Neural cell (in vitro differentiated cells): Measurements from ENCODE around the gene MYO18B.

Source experiments
- CTCF ChIP-seq: fragments of 450-650 bp; IDR thresholded peaks from 2 replicates; pipeline ENCODE4 v1.5.1; 2014; ENCODE audit warnings: antibody characterized with exemption, mild to moderate bottlenecking, moderate library complexity; ENCODE audit not compliant: poor library complexity, severe bottlenecking
- EP300 ChIP-seq: fragments of 450-650 bp; conservative IDR thresholded peaks from 2 replicates; pipeline ENCODE4 v1.6.1; 2014; ENCODE audit warnings: antibody characterized with exemption, mild to moderate bottlenecking, moderate library complexity; ENCODE audit not compliant: poor library complexity, severe bottlenecking
- EZH2 ChIP-seq: fragments of 200-600, 300-800 bp; shearing (Covaris generic), sonication (generic); IDR thresholded peaks from 2 replicates; pipeline ENCODE4 v1.6.1; 2014; ENCODE audit warnings: antibody characterized with exemption, low read length, borderline replicate concordance, mild to moderate bottlenecking; ENCODE audit not compliant: insufficient read depth, poor library complexity, severe bottlenecking
- MXI1 ChIP-seq: fragments of 450-650 bp; conservative IDR thresholded peaks from 2 replicates; pipeline ENCODE4 v1.6.1; 2014; ENCODE audit warnings: antibody characterized with exemption, mild to moderate bottlenecking; ENCODE audit not compliant: poor library complexity, severe bottlenecking
- POLR2AphosphoS5 ChIP-seq: IDR thresholded peaks from 2 replicates; pipeline ENCODE4 v1.6.1; 2012
- TAF1 ChIP-seq: IDR thresholded peaks from 2 replicates; pipeline ENCODE4 v1.6.1; 2012; ENCODE audit warnings: low read depth
- TF ChIP-seq, protein P1 (sequence below): IDR thresholded peaks from 2 replicates; pipeline ENCODE4 v1.6.1; 2012; ENCODE audit warnings: borderline replicate concordance

DNA sequence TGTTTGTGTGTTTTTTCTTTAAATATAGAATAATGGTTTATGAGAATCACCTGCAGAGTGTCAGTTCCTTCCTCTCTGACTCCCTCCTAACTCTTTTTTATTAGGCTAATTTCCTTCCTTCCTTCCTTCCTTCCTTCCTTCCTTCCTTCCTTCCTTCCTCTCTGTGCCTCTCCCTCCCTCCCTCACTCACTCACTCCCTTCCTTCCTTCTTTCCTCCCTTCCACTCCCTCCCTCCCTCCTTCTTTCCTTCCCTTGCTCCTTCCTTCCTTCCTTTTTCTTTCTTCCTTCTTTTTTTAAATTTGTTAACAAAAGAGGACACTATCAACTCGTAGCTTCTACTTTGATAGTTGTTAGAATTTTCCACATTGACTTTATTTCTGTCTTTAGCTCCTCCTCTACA lies 274.9 kb downstream of the MYO18B start:
- TF ChIP-seq POLR2AphosphoS5 = no peak
- no peak for TF ChIP-seq CTCF
- TF ChIP-seq EZH2 = no peak
- no peak for TF ChIP-seq MXI1
- no peak for TF ChIP-seq TAF1
- TF ChIP-seq, protein P1, sequence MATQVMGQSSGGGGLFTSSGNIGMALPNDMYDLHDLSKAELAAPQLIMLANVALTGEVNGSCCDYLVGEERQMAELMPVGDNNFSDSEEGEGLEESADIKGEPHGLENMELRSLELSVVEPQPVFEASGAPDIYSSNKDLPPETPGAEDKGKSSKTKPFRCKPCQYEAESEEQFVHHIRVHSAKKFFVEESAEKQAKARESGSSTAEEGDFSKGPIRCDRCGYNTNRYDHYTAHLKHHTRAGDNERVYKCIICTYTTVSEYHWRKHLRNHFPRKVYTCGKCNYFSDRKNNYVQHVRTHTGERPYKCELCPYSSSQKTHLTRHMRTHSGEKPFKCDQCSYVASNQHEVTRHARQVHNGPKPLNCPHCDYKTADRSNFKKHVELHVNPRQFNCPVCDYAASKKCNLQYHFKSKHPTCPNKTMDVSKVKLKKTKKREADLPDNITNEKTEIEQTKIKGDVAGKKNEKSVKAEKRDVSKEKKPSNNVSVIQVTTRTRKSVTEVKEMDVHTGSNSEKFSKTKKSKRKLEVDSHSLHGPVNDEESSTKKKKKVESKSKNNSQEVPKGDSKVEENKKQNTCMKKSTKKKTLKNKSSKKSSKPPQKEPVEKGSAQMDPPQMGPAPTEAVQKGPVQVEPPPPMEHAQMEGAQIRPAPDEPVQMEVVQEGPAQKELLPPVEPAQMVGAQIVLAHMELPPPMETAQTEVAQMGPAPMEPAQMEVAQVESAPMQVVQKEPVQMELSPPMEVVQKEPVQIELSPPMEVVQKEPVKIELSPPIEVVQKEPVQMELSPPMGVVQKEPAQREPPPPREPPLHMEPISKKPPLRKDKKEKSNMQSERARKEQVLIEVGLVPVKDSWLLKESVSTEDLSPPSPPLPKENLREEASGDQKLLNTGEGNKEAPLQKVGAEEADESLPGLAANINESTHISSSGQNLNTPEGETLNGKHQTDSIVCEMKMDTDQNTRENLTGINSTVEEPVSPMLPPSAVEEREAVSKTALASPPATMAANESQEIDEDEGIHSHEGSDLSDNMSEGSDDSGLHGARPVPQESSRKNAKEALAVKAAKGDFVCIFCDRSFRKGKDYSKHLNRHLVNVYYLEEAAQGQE = no peak
- TF ChIP-seq EP300 = no peak
